Iris pigment epithelial cell (primary cell): ENCODE data around the gene RPUSD1.
"Not testable (repeated sequence)": the region's sequence is repeated elsewhere in the genome, so short reads cannot be mapped to it uniquely, and the experiment has no call there.

ENCODE experiments used
- DNase-seq: peaks from one replicate; pipeline ENCODE4 v3.0.0-alpha.2; 2011; ENCODE audit warnings: low read depth

The RPUSD1 gene

DNA sequence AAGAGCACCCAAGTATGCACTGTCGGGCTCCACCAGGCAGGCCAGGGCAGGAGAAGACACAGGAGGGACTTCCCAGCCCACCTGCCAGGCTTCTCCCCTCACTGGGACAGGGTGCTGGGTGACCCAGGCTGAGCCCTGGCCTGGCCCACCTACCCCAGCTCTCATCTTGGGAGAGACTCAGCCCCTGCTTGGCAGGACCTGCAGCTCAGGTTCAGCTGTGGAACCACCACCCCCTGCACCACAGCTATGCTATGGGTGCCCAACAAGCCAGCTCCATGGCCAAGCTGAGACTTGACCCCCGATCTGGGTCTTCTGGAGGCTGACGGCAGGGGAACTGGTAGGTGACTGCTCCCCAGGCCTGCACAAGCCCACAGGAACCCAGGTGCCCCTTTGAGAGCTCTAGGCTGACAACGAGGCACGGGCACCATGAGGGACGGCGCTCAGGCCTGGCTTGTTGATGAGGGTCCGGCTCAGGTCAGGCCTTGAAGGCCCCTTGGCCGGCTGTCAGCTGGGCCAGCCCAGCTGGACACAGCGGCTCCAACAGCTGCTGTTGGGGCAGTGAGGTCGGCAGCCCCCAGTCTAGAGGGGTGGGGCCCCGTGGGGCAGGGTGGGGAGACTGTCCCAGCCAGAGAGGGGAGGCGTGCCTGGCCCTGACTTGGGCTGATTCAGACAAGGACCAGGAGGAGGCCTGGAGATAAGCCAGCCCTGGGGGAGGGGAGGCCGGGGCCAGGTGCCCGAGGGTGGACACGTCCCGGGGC lies 4.6 kb downstream of the RPUSD1 start:
- no peak for DNase-seq

- DNase-seq, result no peak
These were observed 5.3 kb downstream of the RPUSD1 start for GRCh38 chr16:782766-783403.

- DNase-seq, result no peak
These were observed 5.9 kb downstream of the RPUSD1 start for GRCh38 chr16:782258-782657.

GRCh38 chr16:781346-782010 lies 6.7 kb downstream of the RPUSD1 start:
- no peak for DNase-seq

DNA sequence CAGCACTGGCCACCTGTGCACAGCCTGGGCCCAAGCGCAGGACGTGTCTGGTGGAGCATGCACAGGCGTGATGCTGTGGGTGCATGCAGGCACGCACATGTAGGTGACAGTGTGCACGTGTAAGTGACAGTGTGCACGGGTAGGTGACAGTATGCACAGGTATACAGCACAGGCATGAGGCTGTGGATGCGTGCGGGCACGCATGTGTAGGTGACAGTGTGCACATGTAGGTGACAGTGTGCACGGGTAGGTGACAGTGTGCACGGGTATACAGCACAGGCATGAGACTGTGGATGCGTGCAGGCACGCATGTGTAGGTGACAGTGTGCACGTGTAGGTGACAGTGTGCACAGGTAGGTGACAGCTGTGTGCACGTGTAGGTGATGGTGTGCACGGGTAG lies 7.9 kb downstream of the RPUSD1 start:
- no peak for DNase-seq

GRCh38 chr16:779561-779960 lies 8.6 kb downstream of the RPUSD1 start:
- no peak for DNase-seq

DNA sequence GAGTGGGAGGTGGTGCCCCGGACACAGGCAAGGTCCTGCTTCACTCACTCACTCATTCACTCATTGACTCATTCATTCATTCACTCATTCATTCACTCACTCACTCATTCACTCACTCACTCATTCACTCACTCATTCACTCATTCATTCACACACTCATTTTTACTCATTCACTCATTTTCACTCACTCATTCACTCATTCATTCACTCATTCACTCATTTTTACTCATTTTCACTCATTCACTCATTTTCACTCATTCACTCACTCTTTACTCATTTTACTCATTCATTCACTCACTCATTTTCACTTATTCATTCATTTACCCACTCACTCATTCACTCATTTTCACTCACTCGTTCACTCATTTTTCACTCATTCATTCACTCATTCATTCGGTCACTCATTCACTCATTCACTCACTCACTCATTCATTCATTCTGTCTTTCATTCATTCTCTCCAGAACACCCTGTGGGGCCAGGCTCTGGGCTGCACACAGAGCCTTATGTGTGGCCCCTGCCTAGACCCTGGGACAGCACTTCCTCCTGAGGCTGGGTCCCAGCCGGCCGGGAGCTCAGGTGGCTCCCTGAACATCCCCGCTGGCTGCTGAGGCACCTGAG lies 9.2 kb downstream of the RPUSD1 start:
- DNase-seq, result no peak

DNA sequence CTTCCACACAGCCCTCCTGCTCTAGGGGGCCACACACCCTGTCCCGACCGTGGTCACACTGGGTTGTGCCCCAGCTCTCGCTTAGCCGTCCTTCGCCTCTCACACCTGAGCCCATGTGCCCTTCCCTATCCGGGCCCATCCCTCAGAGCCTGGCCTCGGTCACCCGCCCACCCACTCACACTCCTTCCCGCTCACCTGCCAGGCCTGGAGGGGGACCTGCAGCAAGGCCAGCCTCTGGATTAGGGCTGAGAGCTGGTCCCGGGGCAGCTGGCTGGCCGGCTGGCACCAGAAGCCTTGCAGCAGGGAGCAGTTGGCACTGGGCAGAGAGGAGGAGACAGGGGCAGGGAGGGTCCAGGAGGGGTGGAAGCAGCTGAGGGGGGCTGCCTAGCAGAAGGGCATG lies 9.7 kb downstream of the RPUSD1 start:
- no peak for DNase-seq

GRCh38 chr16:777826-778225 lies 10.4 kb downstream of the RPUSD1 start:
- DNase-seq, result no peak

DNA sequence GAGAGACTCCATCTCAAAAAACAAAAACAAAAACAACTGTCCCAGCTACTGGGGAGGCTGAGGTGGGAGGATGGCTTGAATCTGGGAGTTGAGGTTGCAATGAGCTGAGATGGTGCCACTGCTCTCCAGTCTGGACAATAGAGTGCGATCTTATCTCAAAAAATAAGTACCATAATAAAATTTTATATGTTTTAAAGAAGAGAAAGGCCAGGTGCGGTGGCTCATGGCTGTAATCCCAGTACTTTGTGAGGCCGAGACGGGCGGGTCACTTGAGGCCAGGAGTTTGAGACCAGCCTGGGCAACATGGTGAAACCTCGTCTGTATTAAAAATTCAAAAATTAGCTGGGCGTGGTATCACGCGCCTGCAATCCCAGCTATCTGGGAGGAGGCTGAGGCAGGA lies 11.4 kb downstream of the RPUSD1 start:
- DNase-seq, result no peak

DNA sequence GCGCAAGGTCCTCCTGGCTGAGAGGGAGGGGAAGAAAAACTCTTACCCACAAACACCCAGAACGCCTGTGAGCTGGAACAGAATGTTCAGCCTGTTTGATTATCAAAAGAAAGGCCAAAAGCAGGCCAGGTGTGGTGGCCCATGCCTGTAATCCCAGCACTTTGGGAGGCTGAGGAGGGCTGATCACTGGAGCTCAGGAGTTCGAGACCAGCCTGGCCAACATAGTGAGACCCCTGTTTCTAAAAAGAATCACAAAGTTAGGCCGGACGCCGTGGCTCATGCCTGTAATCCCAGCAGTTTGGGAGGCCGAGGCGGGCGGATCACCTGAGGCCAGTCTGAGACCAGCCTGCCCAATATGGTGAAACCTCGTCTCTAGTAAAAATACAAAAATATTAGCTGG lies 11.9 kb downstream of the RPUSD1 start:
- not testable (repeated sequence) for DNase-seq

- no peak for DNase-seq
These were observed 12.9 kb downstream of the RPUSD1 start for GRCh38 chr16:775236-775796.

- DNase-seq, result no peak
These were observed 13.8 kb downstream of the RPUSD1 start for GRCh38 chr16:774086-775001.

DNA sequence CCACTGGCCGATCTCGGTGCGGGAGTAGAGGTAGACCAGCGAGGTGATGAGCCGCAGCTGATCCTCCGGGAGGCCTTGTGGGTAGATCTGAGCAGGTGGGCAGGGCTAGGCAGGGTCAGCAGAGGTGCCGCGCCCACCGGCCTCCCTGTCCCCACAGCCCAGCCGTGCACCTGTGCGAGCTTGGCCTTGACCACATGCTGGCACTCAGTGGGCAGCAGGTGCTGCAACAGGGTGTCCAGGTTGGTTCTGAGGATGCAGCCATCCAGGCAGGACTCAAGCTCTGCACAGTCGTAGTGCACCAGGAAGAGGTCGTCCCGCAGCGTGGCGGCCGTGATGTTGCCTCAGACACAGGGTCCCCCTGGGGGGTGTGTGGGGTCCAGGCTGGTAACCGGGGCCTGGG lies 15.2 kb downstream of the RPUSD1 start:
- no peak for DNase-seq

GRCh38 chr16:770411-770810 lies 17.8 kb downstream of the RPUSD1 start:
- no peak for DNase-seq

DNA sequence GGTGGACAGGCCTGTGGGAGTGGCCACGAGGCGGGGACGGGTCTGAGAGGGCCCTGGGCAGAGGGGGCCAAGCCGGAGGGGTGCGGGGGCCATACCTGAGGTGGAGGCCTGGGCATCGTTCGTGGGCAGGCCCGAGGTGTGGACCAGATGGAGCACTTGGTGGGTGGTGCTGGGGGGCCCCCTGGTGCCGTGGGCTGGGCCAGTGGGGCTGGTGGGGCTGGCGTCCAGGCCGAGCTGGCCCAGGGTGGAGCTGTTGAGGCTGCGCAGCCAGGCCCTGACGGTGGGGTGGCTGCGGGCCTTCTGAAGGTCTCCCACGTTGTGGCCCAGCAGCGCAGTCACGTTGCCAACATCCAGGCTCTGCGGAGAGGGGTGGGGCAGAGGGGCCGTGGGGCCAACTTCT lies 18.2 kb downstream of the RPUSD1 start:
- DNase-seq, result no peak

DNA sequence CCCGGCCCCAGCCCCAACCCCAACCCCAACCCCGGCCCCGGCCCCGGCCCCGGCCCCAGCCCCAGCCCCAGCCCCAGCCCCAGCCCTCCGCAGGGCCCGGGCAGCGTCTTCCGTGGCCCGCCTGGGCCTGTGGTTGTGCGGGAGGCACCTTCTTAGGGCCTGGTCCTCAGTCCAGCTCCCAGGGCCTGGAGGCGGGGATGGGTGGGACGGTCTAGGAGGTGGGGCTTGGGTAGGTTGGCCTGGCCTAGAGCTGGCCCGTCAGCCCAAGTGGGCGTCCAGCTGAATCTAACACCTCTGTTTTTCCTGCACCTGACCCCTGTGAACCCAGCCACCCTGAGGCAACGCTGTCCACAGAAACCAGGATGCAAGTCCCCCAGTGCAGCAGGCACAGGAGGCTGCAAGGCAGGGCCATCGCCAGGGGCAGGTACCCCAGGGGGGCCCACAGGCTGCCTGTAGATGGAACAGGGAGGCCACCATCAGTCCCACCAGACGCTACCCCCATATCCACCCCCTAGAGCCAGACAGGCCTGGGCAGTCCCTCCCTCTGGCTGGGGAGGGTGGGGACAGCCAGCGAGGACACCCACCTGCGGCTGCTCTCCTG lies 18.9 kb downstream of the RPUSD1 start:
- no peak for DNase-seq

- no peak for DNase-seq
These were observed 19.8 kb downstream of the RPUSD1 start for GRCh38 chr16:768428-768827.

GRCh38 chr16:767743-768235 lies 20.4 kb downstream of the RPUSD1 start:
- DNase-seq, result no peak

GRCh38 chr16:766820-767640 lies 21.2 kb downstream of the RPUSD1 start:
- DNase-seq, result no peak
